Peyer's patch (tissue), 4 donors: ENCODE results near the gene DNMT1. TPM values are rescaled to one million over a fixed set of nuclear protein-coding genes. Genes with fewer than 3 reads are reported as not detected.

Experiments
- DNase-seq, 3 donors: peaks; one replicate each; pipeline ENCODE4 v3.0.0-alpha.2; 2017 to 2019
- H3K27ac ChIP-seq, 4 donors: fragments of 200-600 bp; sonication (generic); one replicate each; pipeline ENCODE4 v1.5.1; 2016 to 2019
- H3K27me3 ChIP-seq, 2 donors: fragments of 200-600 bp; sonication (generic); one replicate each; pipeline ENCODE4 v1.5.1; 2019
- H3K36me3 ChIP-seq, 3 donors: fragments of 200-600 bp; sonication (generic); one replicate each; pipeline ENCODE4 v1.5.1; 2016 to 2019
- H3K4me1 ChIP-seq, 4 donors: fragments of 200-600 bp; sonication (generic); one replicate each; pipeline ENCODE4 v1.5.1; 2016 to 2019
- H3K4me3 ChIP-seq, 4 donors: fragments of 200-600 bp; sonication (generic); 1 replicate in 3 of 4; 2 replicates in 1 of 4; pipeline ENCODE4 v1.5.1; 2016 to 2019; ENCODE audit warnings: mild to moderate bottlenecking in 1 of 4
- H3K9me3 ChIP-seq, 4 donors: fragments of 200-600 bp; sonication (generic); one replicate each; pipeline ENCODE4 v1.5.1; 2016 to 2019; ENCODE audit warnings: mild to moderate bottlenecking in 1 of 4
- POLR2A ChIP-seq, 2 donors: fragments of 450-650 bp; IDR thresholded peaks; one replicate each; pipeline ENCODE4 v1.5.1; 2017; ENCODE audit warnings: antibody characterized with exemption in 2 of 2, mild to moderate bottlenecking in 2 of 2, moderate library complexity in 2 of 2
- total RNA-seq, 4 donors: library from RNA; depleted of rRNA; stranded (reverse); fragments of >200 nt; gene quantifications; one replicate each; pipeline ENCODE4 v1.1.0, GENCODE V29; 2016
- TF ChIP-seq, protein P1 (sequence below), 6 experiments: fragments of 450-650 bp in 4 of 6; fragments of 200-600 bp in 2 of 6; sonication (generic) in 1 of 6; IDR thresholded peaks; one replicate each; pipeline ENCODE4 v1.5.1; 2017 to 2019; ENCODE audit warnings: antibody characterized with exemption in 6 of 6, mild to moderate bottlenecking in 3 of 6, moderate library complexity in 1 of 6

Gene DNMT1
- total RNA-seq, 4 donors from 2014 or later, result 22.1 to 195 (median 41.5) TPM

DNA sequence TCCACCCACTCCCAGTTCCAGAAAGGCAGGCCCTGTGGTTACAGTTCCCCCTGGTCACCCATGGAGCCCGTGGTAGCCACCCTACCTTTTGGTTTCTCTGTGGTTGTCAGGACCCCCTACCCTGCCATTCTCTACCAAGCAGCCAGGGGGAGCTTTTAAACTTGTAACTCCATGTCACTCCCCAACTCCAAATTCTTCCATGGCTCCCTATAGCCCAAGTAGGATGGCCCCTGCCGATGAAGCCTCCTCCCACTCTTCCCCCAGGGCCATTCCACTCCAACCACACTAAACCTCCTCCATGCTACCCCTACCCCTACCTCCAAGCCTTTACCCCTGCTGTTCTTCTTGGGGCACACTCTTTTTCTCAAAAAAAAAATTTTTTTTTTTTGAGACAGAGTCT, 34.2 kb upstream of the DNMT1 start:
- no peaks in the 10 kb centered on the region for H3K27me3 ChIP-seq
- no peaks in the 10 kb centered on the region for H3K9me3 ChIP-seq
- DNase-seq, result peak in 2 of 3 donors; percentile 59 to 66
- TF ChIP-seq POLR2A (IDR thresholded peaks at IDR 0.05), result no peak
- TF ChIP-seq, protein P1, sequence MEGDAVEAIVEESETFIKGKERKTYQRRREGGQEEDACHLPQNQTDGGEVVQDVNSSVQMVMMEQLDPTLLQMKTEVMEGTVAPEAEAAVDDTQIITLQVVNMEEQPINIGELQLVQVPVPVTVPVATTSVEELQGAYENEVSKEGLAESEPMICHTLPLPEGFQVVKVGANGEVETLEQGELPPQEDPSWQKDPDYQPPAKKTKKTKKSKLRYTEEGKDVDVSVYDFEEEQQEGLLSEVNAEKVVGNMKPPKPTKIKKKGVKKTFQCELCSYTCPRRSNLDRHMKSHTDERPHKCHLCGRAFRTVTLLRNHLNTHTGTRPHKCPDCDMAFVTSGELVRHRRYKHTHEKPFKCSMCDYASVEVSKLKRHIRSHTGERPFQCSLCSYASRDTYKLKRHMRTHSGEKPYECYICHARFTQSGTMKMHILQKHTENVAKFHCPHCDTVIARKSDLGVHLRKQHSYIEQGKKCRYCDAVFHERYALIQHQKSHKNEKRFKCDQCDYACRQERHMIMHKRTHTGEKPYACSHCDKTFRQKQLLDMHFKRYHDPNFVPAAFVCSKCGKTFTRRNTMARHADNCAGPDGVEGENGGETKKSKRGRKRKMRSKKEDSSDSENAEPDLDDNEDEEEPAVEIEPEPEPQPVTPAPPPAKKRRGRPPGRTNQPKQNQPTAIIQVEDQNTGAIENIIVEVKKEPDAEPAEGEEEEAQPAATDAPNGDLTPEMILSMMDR (IDR thresholded peaks at IDR 0.05), result peak; percentile 44 to 67 (median 55)
- H3K4me3 ChIP-seq, result no peak overlapping the region
- H3K4me1 ChIP-seq, result peaks cover 0 to 20% (median 7%) of the 10 kb centered on the region in 4 donors
- peak overlapping the region in 3 of 4 donors; percentile 47 to 91 (median 87) for H3K27ac ChIP-seq
- peaks cover 0 to 3% (median 0%) of the 10 kb centered on the region in 3 donors for H3K36me3 ChIP-seq

- Histone ChIP-seq H3K9me3 (no peaks in the 10 kb centered on the region), H3K4me1 (peaks cover 0 to 20% (median 7%) of the 10 kb centered on the region in 4 donors), H3K36me3 (peaks cover 0 to 5% (median 0%) of the 10 kb centered on the region in 3 donors), H3K27me3 (no peaks in the 10 kb centered on the region), H3K27ac (peak overlapping the region in 3 of 4 donors; percentile 47 to 91 (median 87)), H3K4me3 (no peak overlapping the region)
- TF ChIP-seq, protein P1 (IDR thresholded peaks at IDR 0.05), result no peak
- no peak for TF ChIP-seq POLR2A (IDR thresholded peaks at IDR 0.05)
- DNase-seq, result no peak
These were observed 33.6 kb upstream of the DNMT1 start for GRCh38 chr19:10228393-10228792.

DNA sequence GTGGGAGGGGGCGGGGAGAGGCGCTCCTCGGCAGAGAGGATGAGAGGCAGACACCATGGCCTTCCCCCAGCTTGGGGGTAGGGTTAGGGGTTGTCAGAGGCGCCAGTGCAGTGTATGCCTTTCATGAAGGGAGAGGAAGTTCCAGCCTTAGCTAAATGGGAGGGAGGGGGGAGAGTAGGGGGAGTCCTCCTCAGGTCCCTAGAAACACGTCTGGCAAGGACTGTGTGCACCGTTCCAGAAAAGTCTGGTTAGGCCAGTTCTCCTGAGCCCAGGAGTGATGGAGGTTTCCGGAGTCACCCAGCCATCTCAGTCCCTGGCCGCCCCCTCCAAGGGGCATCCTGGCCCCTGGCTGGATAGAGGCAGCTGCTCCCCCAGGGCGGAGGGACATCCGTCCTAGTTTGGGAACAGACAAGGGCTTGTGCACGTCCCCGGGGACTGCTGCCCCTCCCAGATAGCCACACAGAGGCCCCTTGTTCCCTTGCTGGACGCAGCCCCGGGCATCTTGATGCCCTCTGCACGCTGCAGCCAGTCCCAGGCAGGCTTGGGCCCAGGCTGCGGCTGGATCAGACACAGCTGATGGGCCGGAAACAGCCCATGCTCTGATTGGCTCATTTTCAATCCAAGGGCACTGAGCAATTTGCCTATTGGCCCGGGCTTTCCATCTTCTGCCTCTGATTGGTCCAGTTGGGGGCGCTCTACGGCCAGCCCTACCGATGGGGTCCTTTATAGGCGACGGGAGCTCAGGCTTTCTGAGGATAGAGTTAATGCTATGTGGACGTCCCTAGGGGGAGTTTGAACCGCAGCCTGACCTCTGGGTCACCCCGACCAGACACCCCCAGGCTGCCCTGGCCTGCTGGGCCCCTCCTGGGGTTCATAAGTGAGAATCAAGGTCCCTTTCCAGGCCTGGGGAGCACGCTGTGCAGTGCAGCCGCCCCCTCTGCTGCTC, 32.5 kb upstream of the DNMT1 start:
- peaks cover 0 to 5% (median 0%) of the 10 kb centered on the region in 3 donors for H3K36me3 ChIP-seq
- DNase-seq, result no peak
- no peaks in the 10 kb centered on the region for H3K9me3 ChIP-seq
- TF ChIP-seq, protein P1 (IDR thresholded peaks at IDR 0.05), result no peak
- TF ChIP-seq POLR2A (IDR thresholded peaks at IDR 0.05), result no peak
- H3K4me1 ChIP-seq, result peaks cover 0 to 20% (median 7%) of the 10 kb centered on the region in 4 donors
- H3K4me3 ChIP-seq, result no peak overlapping the region
- H3K27me3 ChIP-seq, result no peaks in the 10 kb centered on the region
- H3K27ac ChIP-seq, result peak overlapping the region; percentile 64 to 79 (median 66)

- Histone ChIP-seq H3K27me3 (no peaks in the 10 kb centered on the region), H3K36me3 (peaks cover 0 to 5% (median 0%) of the 10 kb centered on the region in 3 donors), H3K4me1 (peaks cover 0 to 20% (median 7%) of the 10 kb centered on the region in 4 donors), H3K4me3 (no peak overlapping the region), H3K27ac (peak overlapping the region; percentile 64 to 79 (median 66)), H3K9me3 (no peaks in the 10 kb centered on the region)
- DNase-seq, result peak in 1 of 3 donors; percentile 74
- TF ChIP-seq POLR2A (IDR thresholded peaks at IDR 0.05), result no peak
These were observed 31.7 kb upstream of the DNMT1 start for GRCh38 chr19:10226376-10227025.

DNA sequence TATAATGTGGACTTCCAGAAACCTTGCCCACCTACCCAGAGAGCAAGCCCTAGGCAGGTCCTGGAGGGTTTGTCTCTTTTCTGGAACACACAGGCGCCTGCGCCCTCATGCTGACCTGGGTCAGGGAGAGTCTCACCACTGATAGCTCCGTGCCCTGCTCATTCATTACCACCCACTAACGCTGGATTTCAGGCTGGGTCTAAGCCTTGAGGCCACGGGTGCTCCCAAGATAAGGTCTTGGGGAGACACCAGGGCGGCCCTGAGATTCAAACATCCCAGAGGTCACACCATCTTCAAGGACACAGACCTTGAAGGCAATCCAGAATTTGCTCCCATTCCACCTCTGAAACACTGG, 31.2 kb upstream of the DNMT1 start:
- TF ChIP-seq, protein P1 (IDR thresholded peaks at IDR 0.05), result no peak
- no peak for TF ChIP-seq POLR2A (IDR thresholded peaks at IDR 0.05)

More for the DNA sequence above, 31.2 kb upstream of the DNMT1 start:
- DNase-seq, result no peak
- Histone ChIP-seq H3K36me3 (peaks cover 0 to 5% (median 0%) of the 10 kb centered on the region in 3 donors), H3K9me3 (no peaks in the 10 kb centered on the region), H3K4me3 (no peak overlapping the region), H3K27me3 (no peaks in the 10 kb centered on the region), H3K4me1 (peaks cover 0 to 20% (median 7%) of the 10 kb centered on the region in 4 donors), H3K27ac (peak overlapping the region; percentile 64 to 79 (median 66))
